Astrocyte (in vitro differentiated cells and primary cell): Measurements from ENCODE around the gene LMAN2L. TPM values are rescaled to one million over a fixed set of nuclear protein-coding genes. Genes with fewer than 3 reads are reported as not detected.

Experiments
- DNase-seq: peaks from one replicate; pipeline ENCODE4 v3.0.0-alpha.2; 2010; ENCODE audit warnings: low read depth
- FAIRE-seq: peaks from 2 replicates; lab custom pipeline; 2011; peaks lifted over from hg19 to GRCh38; lab: Jason Lieb, UNC
- H2AFZ ChIP-seq: 2 replicates; pipeline ENCODE4 v1.6.0; 2012; ENCODE audit warnings: low read depth, low read length, inconsistent platforms
- H3K27ac ChIP-seq: 2 replicates; pipeline ENCODE4 v1.5.1; 2011; ENCODE audit warnings: low read depth, low read length, inconsistent platforms
- H3K27me3 ChIP-seq: 2 replicates; pipeline ENCODE4 v1.6.0; 2011; ENCODE audit warnings: low read length, inconsistent platforms; ENCODE audit not compliant: insufficient read depth
- H3K36me3 ChIP-seq: 2 replicates; pipeline ENCODE4 v1.5.1; 2011; ENCODE audit warnings: low read length, inconsistent platforms; ENCODE audit not compliant: insufficient read depth
- H3K4me1 ChIP-seq: 2 replicates; pipeline ENCODE4 v1.5.1; 2011; ENCODE audit warnings: low read length, inconsistent platforms; ENCODE audit not compliant: insufficient read depth
- H3K4me2 ChIP-seq: 2 replicates; pipeline ENCODE4 v1.6.0; 2012; ENCODE audit warnings: low read length, inconsistent platforms
- H3K4me3 ChIP-seq: 2 replicates; pipeline ENCODE4 v1.5.1; 2011; ENCODE audit warnings: low read depth, mild to moderate bottlenecking, low read length, inconsistent platforms; ENCODE audit not compliant: insufficient read depth
- H3K79me2 ChIP-seq: 2 replicates; pipeline ENCODE4 v1.6.0; 2012; ENCODE audit warnings: mild to moderate bottlenecking, low read length, inconsistent platforms; ENCODE audit not compliant: insufficient read depth
- H3K9ac ChIP-seq: 2 replicates; pipeline ENCODE4 v1.6.0; 2012; ENCODE audit warnings: mild to moderate bottlenecking, low read length, inconsistent platforms
- H3K9me3 ChIP-seq: 2 replicates; pipeline ENCODE4 v1.5.1; 2012; ENCODE audit warnings: low read depth, mild to moderate bottlenecking, low read length, inconsistent platforms; ENCODE audit not compliant: insufficient read depth
- H4K20me1 ChIP-seq: 2 replicates; pipeline ENCODE4 v1.6.0; 2012; ENCODE audit warnings: low read length, inconsistent platforms; ENCODE audit not compliant: insufficient read depth
- H3K27ac Mint-ChIP-seq: one replicate; pipeline ENCODE4 v1.8.0; 2021; ENCODE audit warnings: mild to moderate bottlenecking, mixed read lengths; ENCODE audit not compliant: unreplicated experiment
- H3K27me3 Mint-ChIP-seq: one replicate; pipeline ENCODE4 v1.8.0; 2021; ENCODE audit warnings: low read depth, mixed read lengths; ENCODE audit not compliant: unreplicated experiment
- H3K36me3 Mint-ChIP-seq: one replicate; pipeline ENCODE4 v1.8.0; 2021; ENCODE audit warnings: low read depth, mixed read lengths; ENCODE audit not compliant: unreplicated experiment
- H3K4me1 Mint-ChIP-seq: one replicate; pipeline ENCODE4 v1.8.0; 2021; ENCODE audit warnings: low read depth, mixed read lengths; ENCODE audit not compliant: unreplicated experiment
- H3K4me3 Mint-ChIP-seq: one replicate; pipeline ENCODE4 v1.8.0; 2021; ENCODE audit warnings: mild to moderate bottlenecking, moderate library complexity, mixed read lengths; ENCODE audit not compliant: unreplicated experiment
- H3K9me3 Mint-ChIP-seq: one replicate; pipeline ENCODE4 v1.8.0; 2021; ENCODE audit warnings: mild to moderate bottlenecking, mixed read lengths; ENCODE audit not compliant: unreplicated experiment
- EZH2 ChIP-seq: IDR thresholded peaks from 2 replicates; pipeline ENCODE4 v1.6.1; 2012; ENCODE audit warnings: mild to moderate bottlenecking, low read length, inconsistent platforms; ENCODE audit not compliant: insufficient read depth
- total RNA-seq: library from RNA; stranded (reverse); gene quantifications from 2 replicates; pipeline ENCODE4 v1.2.1, GENCODE V29; 2021
- TF ChIP-seq, protein P1 (sequence below): IDR thresholded peaks from 2 replicates; pipeline ENCODE4 v1.5.1; 2011; ENCODE audit warnings: low read depth, mild to moderate bottlenecking, inconsistent platforms, low read length, moderate library complexity; ENCODE audit not compliant: insufficient read depth

LMAN2L gene
- total RNA-seq, 1 donor from 2014 or later = 19.8 TPM

DNA sequence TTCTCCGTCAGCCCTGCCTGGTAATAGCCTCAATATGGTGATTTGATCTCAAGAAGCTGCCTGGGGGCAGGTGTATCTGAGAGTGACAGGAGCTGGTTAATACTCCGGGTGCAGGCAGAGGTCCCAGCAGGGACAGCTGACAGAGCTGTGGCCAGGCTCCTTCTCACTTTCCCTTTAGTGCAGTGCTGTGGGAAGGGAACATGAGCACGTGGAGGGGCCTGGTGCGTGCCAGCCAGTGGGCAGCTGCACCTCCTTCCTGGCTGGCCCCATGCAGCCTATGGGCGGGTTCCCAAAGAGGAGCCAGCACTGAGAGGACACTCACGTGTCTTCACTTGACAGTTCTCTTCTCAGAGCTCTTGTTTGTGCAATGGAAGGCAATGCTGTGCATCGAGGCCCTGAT lies 29.9 kb upstream of the LMAN2L start:
- Histone ChIP-seq H2AFZ (no peak overlapping the region), H3K9me3 (no peaks in the 10 kb centered on the region), H3K27ac (no peak overlapping the region), H3K79me2 (peaks cover 4% of the 10 kb centered on the region), H3K27me3 (no peaks in the 10 kb centered on the region), H3K9ac (no peak overlapping the region), H3K4me2 (no peak overlapping the region), H3K4me1 (no peaks in the 10 kb centered on the region), H3K4me3 (no peak overlapping the region), H3K36me3 (no peaks in the 10 kb centered on the region), H4K20me1 (peaks cover 17% of the 10 kb centered on the region)
- Mint-ChIP-seq H3K36me3 (peaks cover 3% of the 10 kb centered on the region), H3K27me3 (no peaks in the 10 kb centered on the region), H3K4me1 (no peaks in the 10 kb centered on the region), H3K27ac (no peak overlapping the region), H3K4me3 (no peak overlapping the region), H3K9me3 (no peaks in the 10 kb centered on the region)
- FAIRE-seq = no peak
- TF ChIP-seq EZH2 = no peak
- TF ChIP-seq, protein P1, sequence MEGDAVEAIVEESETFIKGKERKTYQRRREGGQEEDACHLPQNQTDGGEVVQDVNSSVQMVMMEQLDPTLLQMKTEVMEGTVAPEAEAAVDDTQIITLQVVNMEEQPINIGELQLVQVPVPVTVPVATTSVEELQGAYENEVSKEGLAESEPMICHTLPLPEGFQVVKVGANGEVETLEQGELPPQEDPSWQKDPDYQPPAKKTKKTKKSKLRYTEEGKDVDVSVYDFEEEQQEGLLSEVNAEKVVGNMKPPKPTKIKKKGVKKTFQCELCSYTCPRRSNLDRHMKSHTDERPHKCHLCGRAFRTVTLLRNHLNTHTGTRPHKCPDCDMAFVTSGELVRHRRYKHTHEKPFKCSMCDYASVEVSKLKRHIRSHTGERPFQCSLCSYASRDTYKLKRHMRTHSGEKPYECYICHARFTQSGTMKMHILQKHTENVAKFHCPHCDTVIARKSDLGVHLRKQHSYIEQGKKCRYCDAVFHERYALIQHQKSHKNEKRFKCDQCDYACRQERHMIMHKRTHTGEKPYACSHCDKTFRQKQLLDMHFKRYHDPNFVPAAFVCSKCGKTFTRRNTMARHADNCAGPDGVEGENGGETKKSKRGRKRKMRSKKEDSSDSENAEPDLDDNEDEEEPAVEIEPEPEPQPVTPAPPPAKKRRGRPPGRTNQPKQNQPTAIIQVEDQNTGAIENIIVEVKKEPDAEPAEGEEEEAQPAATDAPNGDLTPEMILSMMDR = no peak
- DNase-seq = no peak

DNA sequence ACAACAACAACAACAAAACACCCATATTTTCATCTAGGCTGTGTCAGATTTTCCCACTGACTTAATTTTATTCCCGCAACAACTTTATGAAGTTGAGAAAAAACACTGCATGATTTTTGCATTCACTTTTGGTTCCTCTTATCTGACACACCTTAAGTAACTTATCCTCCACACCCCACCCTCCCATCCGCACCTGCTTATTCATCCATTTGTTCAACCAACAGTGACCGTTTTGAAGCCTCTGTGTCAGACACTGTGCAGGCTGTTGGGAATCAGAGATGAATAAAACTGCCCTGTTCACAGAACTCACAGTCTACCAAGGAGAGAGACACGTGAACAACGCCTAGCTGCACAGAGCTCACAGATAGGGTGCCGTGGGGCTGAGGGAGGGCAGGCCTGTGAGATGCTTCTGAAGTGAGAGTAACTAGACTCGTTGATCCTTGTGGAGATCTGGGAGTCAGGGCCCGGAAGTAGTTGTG lies 28.3 kb upstream of the LMAN2L start:
- Histone ChIP-seq H4K20me1 (peaks cover 26% of the 10 kb centered on the region), H3K4me3 (no peak overlapping the region), H3K4me1 (peaks cover 5% of the 10 kb centered on the region), H3K27me3 (no peaks in the 10 kb centered on the region), H3K36me3 (no peaks in the 10 kb centered on the region), H2AFZ (no peak overlapping the region), H3K79me2 (peaks cover 10% of the 10 kb centered on the region), H3K9me3 (no peaks in the 10 kb centered on the region), H3K27ac (no peak overlapping the region), H3K9ac (no peak overlapping the region), H3K4me2 (no peak overlapping the region)
- Mint-ChIP-seq H3K27ac (no peak overlapping the region), H3K27me3 (no peaks in the 10 kb centered on the region), H3K36me3 (peaks cover 3% of the 10 kb centered on the region), H3K4me1 (peaks cover 9% of the 10 kb centered on the region), H3K4me3 (no peak overlapping the region), H3K9me3 (no peaks in the 10 kb centered on the region)
- no peak for DNase-seq
- TF ChIP-seq, protein P1 = no peak
- no peak for TF ChIP-seq EZH2
- no peak for FAIRE-seq

DNA sequence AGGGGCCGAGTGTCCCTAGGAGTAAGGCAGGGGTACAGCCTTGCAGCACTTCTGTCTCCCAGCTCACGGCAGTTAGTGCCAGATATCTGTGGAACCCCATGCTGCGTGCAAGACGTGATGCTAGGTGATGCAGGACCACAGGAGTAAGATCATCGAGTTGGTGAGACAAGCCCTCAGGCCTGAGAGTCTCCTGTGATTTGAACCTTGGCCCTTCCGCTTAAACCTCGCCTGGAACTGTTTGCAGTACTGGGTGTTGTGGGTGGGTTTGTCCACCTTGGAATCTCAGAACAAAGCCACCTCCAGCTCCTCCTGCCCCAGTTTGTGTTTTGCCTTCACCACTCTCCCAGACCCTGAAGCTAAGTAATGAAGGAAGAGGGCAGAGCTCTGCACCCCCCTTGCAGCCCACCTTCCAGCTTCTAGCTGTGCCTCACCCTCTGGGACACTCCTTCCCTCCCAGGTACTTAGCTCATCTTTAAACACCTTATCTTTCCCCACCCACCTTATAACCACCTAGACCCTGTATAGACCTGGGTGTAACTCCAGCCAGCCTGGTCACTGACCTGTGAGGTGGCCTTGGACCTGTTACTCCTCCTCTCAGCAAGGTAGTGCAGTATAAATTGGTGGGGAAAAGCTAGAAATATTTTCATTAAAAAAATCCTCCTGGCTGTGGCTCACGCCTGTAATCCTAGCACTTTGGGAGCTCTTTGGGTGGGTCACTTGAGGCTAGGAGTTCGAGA lies 27.4 kb upstream of the LMAN2L start:
- Mint-ChIP-seq H3K4me3 (no peak overlapping the region), H3K27me3 (peaks cover 5% of the 10 kb centered on the region), H3K4me1 (peaks cover 16% of the 10 kb centered on the region), H3K9me3 (peaks cover 2% of the 10 kb centered on the region), H3K27ac (no peak overlapping the region), H3K36me3 (no peaks in the 10 kb centered on the region)
- Histone ChIP-seq H3K27me3 (no peaks in the 10 kb centered on the region), H3K4me1 (peaks cover 13% of the 10 kb centered on the region), H3K9me3 (no peaks in the 10 kb centered on the region), H2AFZ (no peak overlapping the region), H3K9ac (no peak overlapping the region), H3K79me2 (peaks cover 10% of the 10 kb centered on the region), H3K36me3 (no peaks in the 10 kb centered on the region), H3K27ac (no peak overlapping the region), H4K20me1 (peaks cover 34% of the 10 kb centered on the region), H3K4me3 (no peak overlapping the region), H3K4me2 (no peak overlapping the region)
- TF ChIP-seq EZH2 = no peak
- FAIRE-seq (no peak), DNase-seq (no peak)
